MG63 (cell line): ENCODE measurements around the gene RPS21. TPM values are rescaled to one million over a fixed set of nuclear protein-coding genes. Genes with fewer than 3 reads are reported as not detected.
A peak's percentile ranks its signal among the peaks of the same experiment; 100 is the strongest.

Experiments
- DNase-seq: peaks from one replicate; pipeline ENCODE4 v3.0.0-alpha.2; 2020
- H3K27me3 ChIP-seq: fragments of 250-450 bp; sonication (Bioruptor Pico); 2 replicates; pipeline ENCODE4 v1.5.1; 2020; ENCODE audit warnings: mild to moderate bottlenecking, moderate library complexity
- H3K36me3 ChIP-seq: fragments of 250-450 bp; sonication (Bioruptor Pico); 2 replicates; pipeline ENCODE4 v1.5.1; 2020; ENCODE audit warnings: mild to moderate bottlenecking, moderate library complexity
- H3K4me3 ChIP-seq: fragments of 250-450 bp; sonication (Bioruptor Pico); 2 replicates; pipeline ENCODE4 v1.5.1; 2020; ENCODE audit warnings: mild to moderate bottlenecking, moderate library complexity
- H3K9me3 ChIP-seq: fragments of 250-450 bp; sonication (Bioruptor Pico); 2 replicates; pipeline ENCODE4 v1.5.1; 2020; ENCODE audit warnings: mild to moderate bottlenecking, moderate library complexity
- total RNA-seq: library from RNA; depleted of rRNA; stranded (reverse); fragments of >200 nt; shearing (Covaris generic); gene quantifications from 2 replicates; pipeline ENCODE4 v1.2.3, GENCODE V29; 2014; ENCODE audit warnings: low replicate concordance

The RPS21 gene
- total RNA-seq, 1 experiment from 2014 or later: 2,164 TPM

DNA sequence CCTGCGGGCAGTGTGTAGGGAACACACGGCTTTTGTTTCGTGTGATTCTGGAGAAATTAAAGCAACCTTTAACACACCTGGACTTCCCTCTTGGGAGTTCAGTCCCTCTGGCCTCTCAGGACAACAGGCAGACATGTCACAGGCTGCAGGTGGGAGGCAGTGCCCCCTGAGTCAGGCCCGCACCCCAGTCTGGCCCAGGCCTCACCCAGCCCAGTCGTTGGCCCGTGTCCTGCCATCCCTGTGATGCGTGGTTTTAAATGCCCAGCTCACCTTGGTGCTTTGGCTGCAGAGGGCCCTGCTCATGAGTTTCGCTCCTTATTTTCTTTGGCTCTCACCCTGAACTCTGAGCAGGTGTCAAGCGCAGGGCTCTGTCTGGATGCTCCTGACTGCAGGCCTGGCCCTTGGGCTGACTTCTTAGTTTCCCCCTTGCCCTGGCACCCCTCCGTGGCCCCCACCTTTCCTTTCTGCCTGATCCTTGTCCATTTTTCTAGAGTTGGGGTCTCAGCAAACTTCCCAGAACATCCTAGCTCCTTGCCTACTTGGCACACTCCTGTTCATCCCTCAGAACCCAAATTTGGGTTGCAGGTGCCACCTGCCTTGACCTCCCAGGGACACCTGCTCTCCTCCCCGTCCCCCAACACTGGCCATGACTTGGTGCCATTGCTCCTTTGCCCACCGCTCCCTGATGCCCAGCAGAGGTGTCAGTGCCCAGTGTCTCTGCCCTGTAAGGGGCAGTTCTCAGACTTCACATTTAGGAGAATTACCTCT is 22.4 kb downstream of the RPS21 start:
- DNase-seq: no peak
- Histone ChIP-seq H3K36me3 (peaks cover 2% of the 10 kb centered on the region; the same call in 1 of the 2 replicates), H3K27me3 (no peaks in the 10 kb centered on the region), H3K4me3 (no peak overlapping the region), H3K9me3 (no peaks in the 10 kb centered on the region)

DNA sequence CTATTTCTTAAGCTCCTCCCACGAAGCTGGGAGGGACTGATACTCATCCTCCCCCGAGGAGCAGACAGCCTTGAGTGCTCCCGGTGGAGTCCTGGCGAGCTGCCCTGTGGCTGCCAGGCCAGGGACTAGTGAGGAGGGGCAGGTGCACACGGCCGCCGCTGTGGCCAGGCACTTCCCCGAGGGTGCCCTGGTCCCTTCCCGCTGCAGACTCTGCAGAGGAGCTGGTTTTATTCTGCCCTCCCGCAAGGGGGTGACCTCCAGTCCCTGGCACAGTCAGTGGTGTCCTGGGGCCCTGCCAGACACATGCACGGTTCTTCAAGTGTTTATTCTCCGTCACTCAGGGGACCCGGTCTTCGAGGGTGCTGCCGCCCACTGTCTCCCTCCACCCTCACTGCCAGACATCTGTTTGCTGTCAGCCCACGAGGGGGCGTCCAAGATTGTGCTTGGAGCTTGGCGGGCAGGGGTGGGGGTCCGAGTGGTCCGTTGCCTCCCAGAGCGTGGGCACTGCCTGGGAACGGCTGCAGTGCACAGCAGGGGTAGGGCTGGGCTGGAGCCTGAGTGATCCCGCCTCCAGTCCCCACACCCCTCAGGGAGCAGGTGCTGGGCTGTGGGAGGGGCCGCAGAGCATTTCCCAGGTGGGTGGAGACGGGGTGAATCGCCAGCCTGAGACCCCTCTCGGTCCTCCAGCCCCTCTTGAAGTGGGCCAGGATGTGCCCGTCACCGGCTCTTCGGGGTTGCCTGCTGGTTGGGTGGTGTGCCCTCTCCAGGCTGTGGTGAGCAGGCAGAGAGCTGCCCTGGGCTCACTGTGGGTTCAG is 23.2 kb downstream of the RPS21 start:
- H3K4me3 ChIP-seq: no peak overlapping the region
- DNase-seq: peak; percentile 42
- no peaks in the 10 kb centered on the region for H3K27me3 ChIP-seq
- H3K9me3 ChIP-seq: no peaks in the 10 kb centered on the region
- no peaks in the 10 kb centered on the region; the same call in 1 of the 2 replicates for H3K36me3 ChIP-seq

DNA sequence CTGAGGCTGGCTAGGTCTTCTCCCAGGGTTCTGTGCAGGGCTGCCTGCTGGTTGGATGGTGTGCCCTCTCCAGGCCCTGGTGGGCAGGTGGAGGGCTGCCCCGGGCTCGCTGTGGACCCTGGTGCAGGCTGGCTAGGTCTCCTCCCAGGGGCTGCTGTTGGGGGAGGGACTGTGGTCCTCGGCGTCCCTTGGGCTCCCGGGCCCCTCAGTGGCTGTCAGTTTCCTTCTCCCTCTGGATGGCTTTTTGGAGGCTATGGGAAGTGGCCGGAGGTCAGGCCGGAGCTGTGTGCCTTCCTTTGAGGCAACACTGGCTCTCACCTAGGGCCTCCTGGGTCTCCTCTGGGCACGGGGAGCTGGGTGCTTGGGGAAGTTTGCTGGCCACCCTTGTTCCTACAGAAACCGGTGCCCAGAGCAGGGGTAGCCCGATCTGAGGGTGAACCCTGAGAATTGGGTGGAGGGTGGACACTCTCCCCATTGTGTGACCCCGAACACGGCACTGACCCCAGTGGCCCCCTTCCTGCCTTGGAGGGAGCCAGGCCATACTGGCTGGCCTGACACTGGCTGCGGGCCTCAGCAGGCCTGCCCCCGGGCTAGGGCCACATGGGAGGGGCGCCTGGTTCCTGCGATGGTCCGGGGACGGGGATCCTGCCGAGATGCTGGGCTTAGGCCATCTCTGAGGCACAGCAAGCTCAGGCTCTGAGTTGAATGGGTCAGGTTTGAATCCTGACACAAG is 24.0 kb downstream of the RPS21 start:
- H3K27me3 ChIP-seq: no peaks in the 10 kb centered on the region
- H3K36me3 ChIP-seq: no peaks in the 10 kb centered on the region
- no peak overlapping the region for H3K4me3 ChIP-seq
- no peak for DNase-seq
- H3K9me3 ChIP-seq: no peaks in the 10 kb centered on the region

DNA sequence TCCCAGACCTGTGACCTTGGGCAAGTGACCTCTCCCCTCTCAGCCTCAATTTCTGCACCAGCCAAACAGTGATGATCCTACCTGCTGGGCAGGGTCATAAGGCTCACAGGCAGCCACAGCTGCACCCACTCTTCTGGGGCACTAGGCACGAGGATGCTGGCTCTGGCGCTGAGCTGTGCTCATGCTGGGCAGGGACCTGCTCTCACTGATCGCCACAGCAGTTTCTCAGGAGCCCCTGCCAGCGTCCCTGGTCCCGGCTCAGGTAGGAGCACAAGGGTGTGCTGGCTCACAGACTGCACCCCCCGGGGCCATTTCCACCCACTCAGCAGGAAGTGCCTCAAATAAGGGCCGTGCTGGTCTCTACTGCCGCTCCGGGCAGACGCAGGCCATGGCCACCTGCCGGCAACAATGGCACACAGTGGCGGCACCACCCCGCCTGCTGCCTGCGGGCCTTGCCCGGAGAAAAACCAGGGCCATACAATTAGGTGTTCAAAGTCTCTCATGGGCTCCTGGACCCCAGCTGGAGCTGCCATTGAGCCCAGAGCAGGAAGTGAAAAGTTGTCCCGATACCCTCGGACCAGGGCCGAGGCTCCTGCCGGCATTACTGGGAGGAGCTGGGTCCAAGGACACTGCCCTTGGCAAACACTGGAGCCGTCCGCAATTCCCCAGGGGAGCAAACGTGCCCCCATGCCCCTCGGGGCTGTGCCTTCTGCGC is 24.7 kb downstream of the RPS21 start:
- H3K36me3 ChIP-seq: no peaks in the 10 kb centered on the region
- DNase-seq: no peak

DNA sequence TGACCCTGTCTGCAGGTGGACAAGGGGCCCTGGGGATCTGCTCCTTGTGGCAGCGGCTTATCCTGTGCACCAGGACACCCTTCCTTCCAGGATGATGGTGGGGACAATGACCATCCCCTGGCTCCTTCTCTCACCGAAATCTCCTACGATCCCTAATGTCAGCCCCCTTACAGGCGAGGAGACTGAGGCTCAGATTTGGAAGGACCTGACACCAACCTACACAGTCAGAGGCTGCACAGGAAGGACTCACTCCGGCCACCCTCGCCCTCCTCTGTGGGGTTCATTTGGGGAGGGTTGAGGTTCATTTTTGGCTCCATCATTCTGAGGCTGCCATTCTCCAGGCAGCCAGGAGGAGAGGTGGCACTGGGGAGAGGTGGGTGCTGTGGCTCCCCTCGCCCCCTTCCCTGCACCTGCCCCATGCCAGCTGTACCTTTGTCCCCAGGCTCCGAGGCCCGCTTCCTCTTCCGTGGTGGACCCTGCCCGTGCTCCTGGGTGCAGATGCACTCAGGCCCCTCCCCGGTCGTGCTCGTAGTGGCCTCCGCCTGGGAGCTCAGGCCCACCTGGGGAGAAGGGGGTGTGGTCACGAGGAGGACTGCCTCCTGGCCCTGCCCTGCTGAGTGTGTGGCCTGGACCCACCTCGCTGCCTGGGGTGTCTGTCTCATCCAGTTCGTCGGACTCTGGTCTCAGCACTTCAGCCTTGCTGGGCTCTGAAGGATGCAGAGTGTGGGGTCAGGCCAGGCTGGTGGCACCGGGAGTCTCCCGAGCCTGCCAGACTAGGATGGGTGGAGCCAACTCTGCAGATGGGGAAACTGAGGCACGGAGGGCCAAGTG is 25.5 kb downstream of the RPS21 start:
- Histone ChIP-seq H3K4me3 (no peak overlapping the region), H3K27me3 (no peaks in the 10 kb centered on the region), H3K9me3 (no peaks in the 10 kb centered on the region), H3K36me3 (no peaks in the 10 kb centered on the region)
- no peak for DNase-seq

More for the DNA sequence above, 24.7 kb downstream of the RPS21 start:
- no peaks in the 10 kb centered on the region for H3K27me3 ChIP-seq
- no peaks in the 10 kb centered on the region for H3K9me3 ChIP-seq
- H3K4me3 ChIP-seq: no peak overlapping the region

DNA sequence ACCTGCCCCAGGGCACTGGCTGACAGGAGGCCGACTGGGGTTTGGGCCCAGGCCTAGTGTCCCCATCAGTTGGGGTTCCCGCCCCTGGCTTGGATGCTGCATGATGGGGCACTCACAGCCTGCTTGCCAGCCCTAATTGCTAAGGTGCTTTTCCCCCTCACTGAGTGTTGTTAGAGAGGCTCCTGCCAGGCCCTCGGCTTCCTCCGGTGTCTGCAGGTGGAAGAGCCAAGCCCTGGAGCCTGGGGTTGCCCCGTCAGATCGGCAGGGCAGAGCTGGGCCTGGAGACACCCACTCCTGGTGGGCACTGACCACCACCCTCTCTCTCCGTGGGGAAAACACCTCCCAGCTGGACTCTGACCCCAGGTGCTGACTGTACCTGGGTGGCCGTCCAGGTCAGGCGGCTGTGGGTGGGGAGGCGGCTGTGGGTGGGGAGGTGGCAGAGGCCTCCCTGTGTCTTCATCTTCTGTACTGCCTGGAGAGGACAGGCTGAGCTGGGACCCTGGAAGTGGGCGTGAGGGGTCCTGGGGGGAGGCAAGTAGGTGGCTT is 26.2 kb downstream of the RPS21 start:
- Histone ChIP-seq H3K9me3 (no peaks in the 10 kb centered on the region), H3K27me3 (no peaks in the 10 kb centered on the region), H3K4me3 (no peak overlapping the region), H3K36me3 (no peaks in the 10 kb centered on the region)
- DNase-seq: no peak

DNA sequence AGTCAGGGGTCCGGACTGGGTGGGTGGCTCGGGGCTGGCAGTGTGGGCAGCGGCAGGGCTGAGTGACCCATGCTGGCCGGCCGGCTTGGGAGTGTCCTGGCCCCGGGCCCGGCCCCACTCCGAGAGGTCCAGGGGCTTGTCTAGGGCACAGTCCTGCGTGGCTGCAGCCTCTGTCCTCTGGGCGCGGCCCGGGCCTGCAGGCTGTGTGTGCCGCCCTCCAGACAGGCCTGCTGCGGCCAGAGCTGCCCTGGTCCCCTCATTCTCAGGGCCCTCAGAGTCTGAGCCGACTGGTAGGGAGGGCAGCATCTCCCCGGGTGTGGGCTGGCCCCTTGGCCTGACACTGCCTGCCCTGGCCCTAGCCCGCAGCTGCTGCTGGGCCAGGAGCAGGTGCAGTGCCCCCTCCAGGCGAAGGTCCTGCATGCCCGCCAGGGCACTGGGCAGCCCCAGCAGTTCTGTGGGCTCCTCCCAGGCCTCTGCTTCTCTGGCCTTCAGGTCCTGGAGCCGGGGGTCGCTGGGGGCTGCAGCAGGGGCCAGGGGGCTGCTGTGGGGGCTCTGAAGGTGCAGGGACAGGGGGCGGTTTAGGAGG is 27.1 kb downstream of the RPS21 start:
- no peaks in the 10 kb centered on the region for H3K36me3 ChIP-seq
- DNase-seq: no peak
- H3K27me3 ChIP-seq: no peaks in the 10 kb centered on the region
- H3K9me3 ChIP-seq: no peaks in the 10 kb centered on the region
- no peak overlapping the region for H3K4me3 ChIP-seq

DNA sequence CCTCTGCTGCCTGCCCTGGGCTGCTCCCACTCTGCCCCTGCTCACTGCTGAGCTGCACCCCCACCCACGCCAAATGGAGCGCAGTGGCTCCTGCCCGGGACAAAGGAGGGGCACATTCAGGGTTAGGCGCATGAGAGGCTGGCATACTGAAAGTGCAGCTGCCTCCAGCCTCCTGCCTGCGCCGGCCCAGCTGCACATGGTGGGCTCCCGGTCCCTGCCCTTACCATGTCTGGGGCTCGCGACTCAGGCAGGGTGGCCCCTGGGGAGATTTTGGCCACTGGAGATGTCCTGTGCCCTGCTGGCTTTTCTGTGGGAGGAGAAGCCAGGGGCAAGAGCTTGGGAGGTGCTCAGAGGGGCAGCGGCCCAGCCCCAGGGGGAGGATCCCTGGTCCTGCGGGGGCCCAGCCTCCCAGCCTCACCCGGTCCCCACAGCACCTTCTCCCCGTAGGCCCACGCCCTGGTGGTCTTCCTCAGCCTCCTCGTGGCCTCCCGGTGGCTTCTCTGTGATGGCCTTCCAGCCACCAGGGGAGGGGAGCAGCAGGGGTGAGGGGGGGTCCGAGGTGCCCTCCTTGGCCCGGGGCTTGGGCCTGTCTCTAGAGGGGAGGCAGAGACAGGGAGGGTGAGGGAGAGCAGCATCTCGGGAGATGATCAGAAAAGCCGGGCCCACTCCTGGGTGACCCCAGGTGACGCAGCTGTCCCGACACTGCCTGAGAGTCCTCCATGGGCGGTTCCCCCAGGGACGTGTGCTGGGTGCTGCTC is 28.6 kb downstream of the RPS21 start:
- Histone ChIP-seq H3K9me3 (no peaks in the 10 kb centered on the region), H3K36me3 (no peaks in the 10 kb centered on the region), H3K27me3 (no peaks in the 10 kb centered on the region), H3K4me3 (no peak overlapping the region)
- no peak for DNase-seq

DNA sequence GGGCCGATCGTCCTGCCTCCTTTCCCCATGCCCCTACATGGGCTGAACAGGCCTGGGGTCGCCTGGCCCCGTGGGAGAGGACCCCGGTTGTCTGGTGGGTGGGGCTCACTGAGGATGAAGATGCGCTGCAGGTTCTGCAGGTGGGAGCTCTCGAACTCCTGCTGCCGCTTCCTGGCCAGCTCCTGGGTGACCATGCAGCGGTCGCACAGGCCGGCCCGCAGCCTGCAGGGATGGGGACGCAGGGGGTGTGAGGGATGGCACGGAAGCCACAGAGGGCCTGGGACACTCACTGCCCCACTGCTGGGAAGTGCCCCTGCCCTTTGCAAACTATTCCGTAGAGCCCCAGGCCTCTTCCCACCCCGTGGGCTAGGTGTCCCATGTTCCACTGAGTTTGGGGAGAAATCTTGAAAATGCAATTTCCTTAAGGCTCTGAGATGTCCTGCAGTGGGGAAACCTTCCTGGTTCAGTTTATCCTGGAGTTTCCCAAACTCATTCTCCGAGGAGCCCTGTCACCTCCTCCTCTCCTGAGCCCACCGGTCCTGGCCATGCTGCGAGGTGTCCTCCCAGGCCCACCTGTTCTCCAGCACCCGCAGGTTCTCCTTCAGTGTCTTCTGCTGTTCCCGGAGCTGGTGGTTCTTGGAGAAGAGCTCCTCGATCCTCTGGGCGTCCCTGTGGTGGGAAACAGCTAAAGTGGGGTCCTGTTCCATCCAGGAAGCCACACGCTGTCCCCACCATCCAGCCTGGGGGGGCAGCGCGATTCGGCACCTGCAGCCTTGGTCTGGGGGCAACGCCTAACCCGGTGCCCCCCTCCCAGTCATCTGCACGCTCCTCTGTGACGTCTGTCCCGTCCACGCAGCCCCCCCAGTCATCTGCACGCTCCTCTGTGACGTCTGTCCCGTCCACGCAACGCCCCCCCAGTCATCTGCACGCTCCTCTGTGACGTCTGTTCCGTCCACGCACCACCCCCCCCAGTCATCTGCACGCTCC is 30.0 kb downstream of the RPS21 start:
- DNase-seq: no peak
- Histone ChIP-seq H3K36me3 (no peaks in the 10 kb centered on the region), H3K27me3 (no peaks in the 10 kb centered on the region), H3K4me3 (no peak overlapping the region), H3K9me3 (no peaks in the 10 kb centered on the region)

DNA sequence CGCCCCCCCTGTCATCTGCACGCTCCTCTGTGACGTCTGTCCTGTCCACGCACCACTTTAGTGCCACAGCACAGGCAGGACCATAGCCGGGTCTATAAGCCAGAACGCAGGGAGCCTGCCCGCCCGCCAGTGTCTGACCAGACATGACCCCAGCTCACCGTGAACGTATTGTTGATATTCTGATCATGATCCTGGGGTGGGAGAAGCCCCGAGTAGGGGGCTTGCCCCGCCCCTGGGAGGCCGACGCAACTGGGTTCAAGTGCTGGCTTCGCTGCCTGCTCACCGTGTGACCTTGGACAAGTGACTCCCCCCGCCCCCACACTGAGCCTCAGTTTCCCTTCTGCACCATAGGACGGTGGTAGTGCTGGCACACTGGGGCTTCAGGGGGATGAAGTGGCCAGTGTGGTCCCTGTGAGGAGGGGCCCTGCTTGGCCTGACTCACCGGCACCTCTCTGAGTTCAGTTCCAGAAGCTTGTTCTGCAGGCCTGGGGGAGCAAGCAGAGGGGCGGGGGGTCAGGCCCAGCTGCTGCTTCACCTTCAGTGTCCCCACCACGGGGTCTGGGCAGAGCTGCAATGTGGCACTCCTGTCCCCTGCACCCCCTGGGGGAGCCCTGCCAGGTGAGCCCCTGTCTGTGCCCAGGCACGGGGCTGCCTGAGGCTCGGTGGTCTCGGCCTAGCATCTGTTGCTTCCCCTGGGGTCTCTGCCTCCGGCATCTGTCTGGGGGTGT is 31.2 kb downstream of the RPS21 start:
- Histone ChIP-seq H3K4me3 (no peak overlapping the region), H3K9me3 (no peaks in the 10 kb centered on the region), H3K27me3 (no peaks in the 10 kb centered on the region), H3K36me3 (no peaks in the 10 kb centered on the region)
- DNase-seq: no peak

DNA sequence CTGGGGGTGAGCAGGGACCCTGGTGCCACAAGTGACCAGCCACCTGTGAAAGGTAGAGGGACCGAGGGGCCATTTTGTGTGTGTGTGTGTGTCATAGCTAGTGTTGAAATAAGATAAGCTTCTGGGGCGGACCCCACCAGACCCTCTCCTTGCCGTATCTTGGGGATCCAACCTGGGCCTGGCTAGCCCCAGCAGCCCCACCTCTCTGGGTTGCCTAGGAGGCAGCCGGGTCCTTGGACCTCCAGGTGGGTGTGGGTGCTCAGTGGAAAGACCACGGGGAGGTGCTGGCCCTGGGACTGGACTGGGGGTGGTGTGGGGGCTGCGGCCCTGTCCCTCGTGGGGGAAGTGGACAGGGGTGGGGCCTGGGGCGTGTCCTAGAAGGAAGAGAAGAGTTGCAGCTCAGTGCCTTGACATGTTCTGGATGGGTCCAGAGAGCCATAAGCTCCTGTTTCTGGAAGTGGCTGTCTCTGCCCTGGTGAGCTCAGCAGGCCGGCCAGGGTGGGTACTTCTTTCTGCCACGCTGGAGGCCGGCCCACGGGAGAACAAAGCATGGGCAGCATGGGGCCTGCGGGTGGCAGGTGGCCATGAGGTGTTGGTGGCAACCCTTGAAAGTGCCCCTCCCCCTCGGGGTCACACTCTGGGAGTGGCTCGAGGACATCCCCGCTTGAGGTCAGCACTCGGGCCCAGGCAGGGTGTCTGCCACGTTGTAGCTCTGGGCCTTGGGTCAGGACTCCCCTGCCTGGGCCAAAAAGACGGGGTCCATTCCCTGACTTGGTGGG is 32.0 kb downstream of the RPS21 start:
- H3K9me3 ChIP-seq: no peaks in the 10 kb centered on the region
- H3K36me3 ChIP-seq: no peaks in the 10 kb centered on the region
- DNase-seq: no peak
- no peak overlapping the region for H3K4me3 ChIP-seq
- no peaks in the 10 kb centered on the region for H3K27me3 ChIP-seq

DNA sequence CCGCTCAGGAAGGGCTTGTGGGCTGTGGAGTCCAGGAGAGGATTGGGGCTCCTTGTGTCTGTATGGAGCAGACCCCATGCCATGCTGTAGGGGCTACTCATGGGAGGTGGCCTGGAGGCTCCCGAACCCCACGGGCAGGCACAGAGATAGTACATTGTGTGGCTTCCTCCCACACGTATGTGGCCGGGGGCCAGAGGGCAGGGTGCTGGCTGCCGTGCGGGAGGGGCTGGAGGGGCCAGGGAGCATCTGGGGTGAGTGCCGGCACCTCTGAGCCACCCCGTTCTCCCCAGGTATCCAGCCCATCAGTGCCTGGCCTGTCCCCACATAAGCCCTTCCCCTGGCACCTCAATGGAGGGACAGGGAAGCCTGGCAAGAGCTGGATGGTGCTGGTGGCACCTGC is 32.9 kb downstream of the RPS21 start:
- Histone ChIP-seq H3K36me3 (no peaks in the 10 kb centered on the region), H3K9me3 (no peaks in the 10 kb centered on the region), H3K4me3 (no peak overlapping the region), H3K27me3 (no peaks in the 10 kb centered on the region)
- no peak for DNase-seq
